Inflammatory macrophage treated with lipopolysaccharide for 4 hours (primary cell): ENCODE measurements around the gene SLC25A46.
"Not testable (repeated sequence)": the region's sequence is repeated elsewhere in the genome, so short reads cannot be mapped to it uniquely, and the experiment has no call there.

Experiments
- DNase-seq: peaks from one replicate; pipeline ENCODE4 v3.0.0-alpha.2; 2020

SLC25A46 gene

DNA sequence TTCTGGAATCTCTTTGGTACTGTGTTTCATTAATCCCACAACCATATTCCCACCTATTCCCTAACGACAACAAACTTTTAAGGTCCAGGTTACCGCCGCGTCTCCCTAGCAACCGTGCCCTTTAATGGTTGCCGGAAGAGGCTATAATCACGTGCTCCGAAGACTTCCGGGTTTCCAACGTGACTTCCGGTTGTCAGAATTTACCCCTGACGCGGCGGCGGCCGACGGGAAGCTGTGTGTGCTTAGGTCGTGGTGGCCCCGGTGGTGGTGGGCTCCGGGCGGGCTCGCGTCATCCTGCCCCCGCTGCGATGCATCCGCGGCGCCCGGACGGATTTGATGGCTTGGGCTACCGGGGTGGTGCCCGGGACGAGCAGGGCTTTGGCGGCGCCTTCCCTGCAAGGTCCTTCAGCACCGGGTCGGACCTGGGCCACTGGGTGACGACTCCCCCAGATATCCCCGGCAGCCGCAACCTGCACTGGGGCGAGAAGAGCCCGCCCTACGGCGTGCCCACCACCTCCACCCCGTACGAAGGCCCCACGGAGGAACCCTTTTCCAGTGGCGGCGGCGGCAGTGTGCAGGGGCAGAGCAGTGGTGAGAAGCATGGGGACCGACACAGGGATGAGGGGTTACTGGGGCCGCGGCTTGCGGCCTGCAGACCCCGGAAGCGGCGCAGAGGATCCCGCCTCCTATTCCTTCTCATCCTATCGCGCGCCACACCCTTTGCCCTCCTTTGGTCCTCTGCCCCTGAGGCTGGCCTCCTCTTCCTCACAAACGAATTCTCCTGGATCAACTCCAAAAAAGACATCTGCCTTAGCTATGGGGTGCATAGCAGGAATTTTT is at the start of gene SLC25A46:
TSS of gene SLC25A46 (plus strand) at position 196 of the 840 bp plus-strand sequence. CDS start at position 309, 113 bp downstream.
- peak; percentile 91 for DNase-seq

DNA sequence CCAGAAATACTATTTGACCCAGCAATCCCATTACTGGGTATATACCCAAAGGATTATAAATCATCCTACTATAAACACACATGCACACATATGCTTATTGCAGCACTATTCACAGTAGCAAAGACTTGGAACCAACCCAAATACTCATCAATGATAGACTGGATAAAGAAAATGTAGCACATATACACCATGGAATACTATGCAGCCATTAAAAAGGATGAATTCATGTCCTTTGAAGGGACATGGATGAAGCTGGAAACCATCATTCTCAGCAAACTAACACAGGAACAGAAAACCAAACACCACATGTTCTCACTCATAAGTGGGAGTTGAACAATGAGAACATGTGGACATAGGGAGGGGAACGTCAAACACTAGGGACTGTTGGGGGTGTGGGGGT is 48.2 kb upstream of the SLC25A46 start:
- not testable (repeated sequence) for DNase-seq

GRCh38 chr5:110692669-110693068 is 46.1 kb upstream of the SLC25A46 start:
- not testable (repeated sequence) for DNase-seq

- DNase-seq: no peak
Measured at GRCh38 chr5:110702300-110702699, 36.5 kb upstream of the SLC25A46 start.

DNA sequence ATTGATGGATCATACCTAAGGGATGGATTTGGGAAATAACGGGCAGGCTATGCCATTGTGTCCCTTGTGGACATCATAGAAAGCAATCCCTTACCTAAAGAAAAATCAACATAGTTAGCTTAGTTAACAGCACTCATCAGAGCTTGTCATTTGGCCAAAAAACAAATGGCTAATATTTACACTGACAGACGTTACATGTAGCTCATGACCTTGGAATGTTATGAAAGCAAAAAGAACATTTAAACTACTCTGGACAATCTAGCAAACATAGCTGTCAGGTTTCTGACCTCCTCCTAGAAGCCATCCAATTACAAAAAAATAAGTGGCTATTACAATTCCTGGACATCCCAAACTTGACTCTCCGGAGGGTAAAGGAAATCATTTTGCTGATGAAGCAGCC is 36.1 kb upstream of the SLC25A46 start:
- DNase-seq: no peak

DNA sequence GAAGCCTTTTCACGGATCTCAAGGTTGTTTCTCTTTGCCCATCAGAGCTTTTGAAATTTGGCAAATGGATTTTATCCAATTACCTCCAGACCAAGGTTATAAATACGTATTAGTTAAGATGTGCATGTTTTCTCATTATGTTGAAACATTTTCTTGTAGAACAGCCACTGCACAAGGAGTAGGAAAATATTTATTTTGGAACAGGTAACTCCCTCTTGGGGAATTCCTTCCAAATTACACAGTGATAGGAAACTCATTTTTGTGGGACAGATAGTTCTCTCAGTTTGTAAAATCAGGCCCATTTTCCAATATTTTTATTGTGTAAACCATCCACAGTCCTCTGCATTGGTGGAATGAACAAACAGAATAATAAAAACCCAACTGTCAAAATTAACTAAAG is 35.3 kb upstream of the SLC25A46 start:
- DNase-seq: no peak

DNA sequence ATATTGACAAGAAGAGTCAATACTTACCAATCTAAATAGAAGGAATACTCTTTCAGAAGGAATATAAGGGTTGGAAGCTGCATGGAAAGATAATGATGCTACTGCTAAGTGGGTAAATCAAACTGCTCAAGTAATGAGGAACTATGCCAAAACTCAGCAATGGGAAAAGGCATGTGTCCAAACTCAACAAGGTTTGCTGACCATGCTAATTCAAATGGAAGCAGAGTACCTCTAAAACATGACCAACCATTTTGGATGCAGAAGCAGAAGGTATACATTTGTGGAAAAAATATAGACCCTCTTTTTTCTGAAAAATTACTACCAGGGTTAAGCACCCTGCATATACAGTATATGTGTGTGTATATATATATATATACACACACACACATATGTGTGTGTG is 33.5 kb upstream of the SLC25A46 start:
- no peak for DNase-seq

GRCh38 chr5:110707260-110707844 is 31.5 kb upstream of the SLC25A46 start:
- no peak for DNase-seq

DNA sequence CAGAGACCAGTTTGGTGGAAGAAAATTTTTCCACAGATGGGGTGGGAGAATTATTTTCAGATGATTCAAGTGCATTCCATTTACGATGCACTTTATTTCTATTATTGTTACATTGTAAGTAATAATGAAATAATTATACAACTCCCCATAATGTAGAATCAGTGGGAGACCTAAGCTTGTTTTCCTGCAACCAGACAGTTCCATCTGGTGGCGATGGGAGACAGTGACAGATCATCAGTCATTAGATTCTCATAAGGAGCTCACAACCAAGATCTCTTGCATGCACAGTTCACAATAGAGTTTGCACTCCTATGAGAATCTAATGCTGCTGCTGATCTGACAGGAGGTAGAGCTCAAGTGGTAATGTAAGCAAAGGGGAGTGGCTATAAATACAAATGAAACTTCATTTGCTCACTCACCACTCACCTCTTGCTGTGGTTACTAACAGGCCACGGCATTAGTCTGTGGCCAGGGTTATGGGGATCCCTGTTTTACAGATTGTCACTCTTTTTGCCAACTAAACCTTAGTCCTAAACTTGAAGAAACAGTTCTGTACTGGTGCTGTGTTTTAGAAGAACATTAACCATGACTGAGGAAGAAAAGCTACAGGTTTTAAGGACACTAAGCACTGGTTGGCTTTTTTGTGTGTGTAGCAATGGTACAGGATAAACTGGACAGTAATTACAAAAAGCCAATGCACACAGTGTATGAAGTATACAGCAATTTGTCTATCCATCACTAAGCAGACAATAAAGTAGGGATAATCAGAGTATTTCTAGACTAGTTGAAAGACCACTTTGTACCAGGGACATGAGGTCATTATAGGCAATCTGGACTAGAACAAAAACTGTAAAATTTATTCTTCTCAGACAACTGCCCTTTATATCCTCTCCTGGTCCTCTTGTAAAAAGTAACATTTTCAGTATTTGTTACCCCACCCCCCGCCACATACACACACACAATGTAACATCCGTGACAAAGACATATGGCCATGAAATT is 22.3 kb upstream of the SLC25A46 start:
- DNase-seq: no peak

GRCh38 chr5:110718311-110718710 is 20.5 kb upstream of the SLC25A46 start:
- DNase-seq: no peak

- peak; percentile 81 for DNase-seq
Measured at GRCh38 chr5:110726249-110727024, 12.4 kb upstream of the SLC25A46 start, which contains the start of gene TMEM232. Gene TMEM232, minus strand, starts transcription at chr5:110726671. Its CDS starts 59,319 bp downstream, at chr5:110667352.

GRCh38 chr5:110727025-110727314 is 11.8 kb upstream of the SLC25A46 start:
- peak; percentile 19 for DNase-seq

- DNase-seq: not testable (repeated sequence)
Measured at GRCh38 chr5:110731499-110731898, 7.3 kb upstream of the SLC25A46 start.

DNA sequence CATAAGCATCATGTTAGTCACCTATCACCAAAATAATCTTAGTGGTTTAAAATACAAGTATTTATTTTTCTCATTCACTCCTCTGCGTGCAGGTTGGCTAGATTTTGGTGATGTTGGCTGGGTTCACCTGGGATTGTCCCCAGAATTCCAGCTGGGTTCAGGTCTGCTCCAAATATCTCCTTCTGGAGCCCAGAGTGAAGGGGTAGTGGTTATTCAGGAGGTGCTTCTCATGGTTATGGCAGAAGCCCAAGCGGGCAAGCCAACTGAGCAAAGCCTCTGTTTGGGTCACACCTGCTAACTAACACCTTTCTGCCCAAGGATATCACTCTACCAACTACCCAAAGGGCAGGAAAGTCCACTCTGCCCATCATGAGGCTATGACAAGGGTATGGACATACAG is 4.7 kb upstream of the SLC25A46 start:
- no peak for DNase-seq

DNA sequence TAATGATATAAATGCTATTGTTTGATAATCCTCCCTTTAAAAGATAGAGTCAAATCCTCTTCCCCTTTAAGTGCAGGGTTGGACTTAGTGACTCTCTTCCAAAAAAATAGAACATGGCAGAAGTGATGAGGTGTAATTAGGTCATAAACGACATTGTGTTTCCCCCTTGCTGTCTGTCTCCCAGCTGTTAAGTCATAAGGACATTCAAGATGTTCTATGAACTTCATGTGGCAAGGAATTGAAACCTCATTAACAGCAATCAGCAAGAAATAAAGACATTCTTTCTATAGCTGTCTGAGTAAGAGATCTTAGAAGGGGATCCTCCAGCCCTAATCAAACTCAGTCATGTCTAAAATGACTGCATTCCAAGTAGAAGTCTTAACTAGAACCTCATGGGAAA is 3.3 kb upstream of the SLC25A46 start:
- DNase-seq: peak; percentile 24

GRCh38 chr5:110736753-110737152 is 2.1 kb upstream of the SLC25A46 start:
- DNase-seq: peak; percentile 63

DNA sequence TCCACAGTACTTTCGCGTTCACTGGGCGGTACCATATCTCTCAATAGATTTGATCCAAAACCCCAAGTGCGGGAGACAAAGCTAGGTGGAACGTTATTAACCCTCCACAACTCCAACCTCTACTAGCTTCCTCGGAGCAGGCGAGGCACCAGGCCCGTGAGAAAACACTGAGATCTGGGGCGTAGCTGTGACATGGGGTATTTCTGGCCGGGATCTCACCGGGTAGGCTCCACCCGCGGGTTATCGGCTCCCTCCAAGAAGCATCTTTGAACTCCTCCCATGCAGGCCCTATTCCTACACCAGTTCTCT is 350 bp upstream of the SLC25A46 start:
- no peak for DNase-seq

GRCh38 chr5:110751902-110752762 is 13.3 kb downstream of the SLC25A46 start:
- DNase-seq: no peak

GRCh38 chr5:110752953-110753352 is 14.1 kb downstream of the SLC25A46 start:
- no peak for DNase-seq

- DNase-seq: no peak
Measured at GRCh38 chr5:110753600-110753999, 14.8 kb downstream of the SLC25A46 start.

DNA sequence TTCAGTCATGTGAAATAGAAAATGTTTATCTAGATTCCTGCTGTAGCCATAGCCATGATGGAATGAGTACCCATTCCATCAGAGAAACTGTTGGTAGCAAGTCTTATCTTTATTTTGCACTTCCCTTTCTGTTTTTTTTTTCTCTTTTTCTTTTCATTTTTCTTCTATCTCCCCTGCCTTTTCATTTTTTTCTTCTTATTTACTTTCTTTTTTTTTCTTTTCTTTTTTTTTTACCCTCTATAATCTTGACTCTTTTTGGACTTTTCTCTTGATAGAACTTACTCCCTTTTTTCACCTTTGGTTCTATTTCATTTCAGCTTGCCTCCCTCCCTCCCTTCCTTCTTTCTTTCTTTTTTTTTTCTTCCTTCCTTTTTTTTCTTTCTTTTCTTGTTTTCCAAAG is 15.4 kb downstream of the SLC25A46 start:
- no peak for DNase-seq
